Sigmoid colon (tissue), 7 donors: ENCODE measurements around the gene SETD7. TPM values are rescaled to one million over a fixed set of nuclear protein-coding genes. Genes with fewer than 3 reads are reported as not detected.

Experiments
- DNase-seq: peaks from one replicate; pipeline ENCODE4 v3.0.0-alpha.2; 2019
- H3K27ac ChIP-seq, 4 donors: fragments of 200-600 bp; sonication (generic); one replicate each; pipeline ENCODE4 v1.5.1; 2016 to 2019; ENCODE audit warnings: mild to moderate bottlenecking in 1 of 4
- H3K27me3 ChIP-seq, 3 donors: fragments of 200-600 bp; sonication (generic); one replicate each; pipeline ENCODE4 v1.5.1; 2019; ENCODE audit warnings: mild to moderate bottlenecking in 1 of 3
- H3K36me3 ChIP-seq, 4 donors: fragments of 200-600 bp; sonication (generic); one replicate each; pipeline ENCODE4 v1.5.1; 2016 to 2019
- H3K4me1 ChIP-seq, 4 donors: fragments of 200-600 bp; sonication (generic); one replicate each; pipeline ENCODE4 v1.5.1; 2017 to 2019
- H3K4me3 ChIP-seq, 4 donors: fragments of 200-600 bp; sonication (generic); one replicate each; pipeline ENCODE4 v1.5.1; 2017 to 2019; ENCODE audit warnings: mild to moderate bottlenecking in 2 of 4, moderate library complexity in 1 of 4
- H3K9me3 ChIP-seq, 4 donors: fragments of 200-600 bp in 3 of 4; sonication (generic) in 3 of 4; one replicate each; pipeline versions ENCODE4 v1.5.1 to v1.6.1; 2013 to 2019
- CTCF ChIP-seq, 4 experiments: fragments of 450-650 bp in 3 of 4; fragments of 200-600 bp in 1 of 4; IDR thresholded peaks; one replicate each; pipeline ENCODE4 v1.5.1; 2016 to 2019; ENCODE audit warnings: antibody characterized with exemption in 4 of 4, mild to moderate bottlenecking in 3 of 4, moderate library complexity in 2 of 4
- EP300 ChIP-seq, 4 donors: sonication (generic); formaldehyde crosslinking; IDR thresholded peaks; one replicate each; pipeline ENCODE4 v1.6.1; 2017; ENCODE audit warnings: antibody characterized with exemption in 4 of 4
- POLR2A ChIP-seq, 2 donors: fragments of 450-650 bp; IDR thresholded peaks; one replicate each; pipeline ENCODE4 v1.6.1; 2016; ENCODE audit warnings: antibody characterized with exemption in 2 of 2, mild to moderate bottlenecking in 2 of 2, moderate library complexity in 2 of 2
- POLR2AphosphoS5 ChIP-seq, 4 donors: sonication (generic); formaldehyde crosslinking; IDR thresholded peaks; one replicate each; pipeline ENCODE4 v1.6.1; 2017; ENCODE audit warnings: antibody characterized with exemption in 4 of 4
- WGBS, 2 donors: extraction: QIAGEN DNeasy Blood & Tissue Kit; methylation state at CpG; one replicate each; pipeline ENCODE4 v1.1.7; 2013; 5-methylcytosine and 5-hydroxymethylcytosine counted together
- intact Hi-C: fragments of 100-400 bp; cut with DNase I; formaldehyde crosslinking; loops from one replicate; pipeline ENCODE4 v1.15.1; 2023
- polyA plus RNA-seq, 3 donors: library from polyadenylated mRNA; stranded (reverse); fragments of 200-250 nt; gene quantifications; one replicate each; pipeline ENCODE4 v1.2.3, GENCODE V29; 2013
- total RNA-seq, 4 donors: library from RNA; depleted of rRNA; stranded (reverse); fragments of >200 nt; gene quantifications; one replicate each; pipeline ENCODE4 v1.1.0, GENCODE V29; 2016
- donor health status: healthy with polysubstance abuse.
- donor health status: Bipolar disorder and iron deficiency.
- donor health status: healthy.

The SETD7 gene
- total and polyA plus RNA-seq, 7 donors: 7.9 to 102 (median 79.2) TPM

DNA sequence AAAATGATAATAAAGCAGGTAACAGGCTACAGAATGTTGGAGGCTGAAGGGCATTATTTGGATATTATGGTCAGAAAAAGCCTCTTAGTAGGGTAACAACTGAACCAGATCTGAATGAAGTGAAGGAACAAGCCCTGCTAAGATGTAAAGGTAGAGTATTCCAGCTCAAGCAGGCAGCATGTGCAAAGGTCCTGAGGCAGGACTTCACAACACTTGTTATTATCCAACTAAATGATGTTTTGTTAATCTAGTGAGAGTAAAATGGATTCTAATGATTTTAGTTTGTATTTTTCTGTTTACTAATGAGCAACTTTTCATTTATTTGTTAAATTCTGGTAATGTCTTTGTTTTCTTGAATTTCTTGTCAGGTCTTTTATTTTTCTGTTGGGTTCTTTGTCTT lies 66.4 kb downstream of the SETD7 start:
- no peak for TF ChIP-seq CTCF (IDR thresholded peaks at IDR 0.05)
- no peak for TF ChIP-seq EP300 (IDR thresholded peaks at IDR 0.05)
- no peak for TF ChIP-seq POLR2A (IDR thresholded peaks at IDR 0.05)
- no peak for TF ChIP-seq POLR2AphosphoS5 (IDR thresholded peaks at IDR 0.05)

GRCh38 chr4:139488442-139488841 lies 67.6 kb downstream of the SETD7 start:
- no peaks in the 10 kb centered on the region for H3K36me3 ChIP-seq
- intact Hi-C loops: no loop called here
- no peak overlapping the region for H3K27ac ChIP-seq
- no peak overlapping the region for H3K4me3 ChIP-seq
- peaks cover 0 to 10% (median 3%) of the 10 kb centered on the region in 4 donors for H3K4me1 ChIP-seq
- DNase-seq: no peak
- no peaks in the 10 kb centered on the region for H3K9me3 ChIP-seq
- no peak for TF ChIP-seq POLR2A (IDR thresholded peaks at IDR 0.05)
- TF ChIP-seq CTCF (IDR thresholded peaks at IDR 0.05): no peak
- no peak for TF ChIP-seq EP300 (IDR thresholded peaks at IDR 0.05)
- TF ChIP-seq POLR2AphosphoS5 (IDR thresholded peaks at IDR 0.05): no peak
- 91 to 94% methylated on average over 3 of the region's 3 CpGs for WGBS, 2 donors
- no peaks in the 10 kb centered on the region for H3K27me3 ChIP-seq

More for the DNA sequence above, 66.4 kb downstream of the SETD7 start:
- DNase-seq: no peak
- no peaks in the 10 kb centered on the region for H3K9me3 ChIP-seq
- H3K27ac ChIP-seq: no peak overlapping the region
- no peaks in the 10 kb centered on the region for H3K36me3 ChIP-seq
- no peak overlapping the region for H3K4me3 ChIP-seq
- intact Hi-C loops: no loop called here
- H3K27me3 ChIP-seq: no peaks in the 10 kb centered on the region
- peaks cover 0 to 10% (median 3%) of the 10 kb centered on the region in 4 donors for H3K4me1 ChIP-seq

DNA sequence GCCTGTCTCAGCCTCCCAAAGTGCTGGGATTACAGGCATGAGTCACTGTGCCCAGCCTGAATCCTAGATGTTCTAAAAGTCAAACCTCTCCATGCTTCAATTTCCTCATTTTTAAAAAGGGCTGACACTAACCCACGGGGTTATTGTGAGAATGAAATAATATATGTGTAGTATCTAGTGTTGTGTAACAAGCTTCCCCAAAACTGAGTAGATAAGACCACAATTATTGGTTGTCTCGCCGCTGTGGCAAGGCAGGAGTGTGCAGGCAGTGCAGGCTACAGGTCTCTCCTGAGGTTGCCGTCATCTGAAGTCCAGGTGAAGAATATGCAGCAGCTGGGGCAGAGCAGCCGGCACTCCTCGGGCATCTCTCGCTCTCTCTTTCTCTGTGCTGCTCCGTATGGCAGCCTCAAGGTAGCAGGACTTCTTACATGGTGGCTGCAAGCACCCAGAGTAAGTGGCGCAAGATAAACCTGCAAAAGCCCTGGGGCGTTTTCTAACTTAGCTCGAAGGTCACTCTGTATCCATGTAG lies 71.2 kb downstream of the SETD7 start:
- WGBS, 2 donors: 66 to 78% methylated on average over 11 of the region's 11 CpGs
- intact Hi-C loops: no loop called here
- Histone ChIP-seq H3K4me3 (no peak overlapping the region), H3K4me1 (peaks cover 0 to 10% (median 3%) of the 10 kb centered on the region in 4 donors), H3K27ac (no peak overlapping the region), H3K9me3 (no peaks in the 10 kb centered on the region), H3K27me3 (no peaks in the 10 kb centered on the region), H3K36me3 (no peaks in the 10 kb centered on the region)
- no peak for TF ChIP-seq CTCF (IDR thresholded peaks at IDR 0.05)
- no peak for TF ChIP-seq POLR2AphosphoS5 (IDR thresholded peaks at IDR 0.05)
- no peak for TF ChIP-seq EP300 (IDR thresholded peaks at IDR 0.05)
- TF ChIP-seq POLR2A (IDR thresholded peaks at IDR 0.05): no peak
- no peak for DNase-seq

- Histone ChIP-seq H3K27me3 (no peaks in the 10 kb centered on the region), H3K4me3 (no peak overlapping the region)
- intact Hi-C loops: no loop called here
These were observed 73.0 kb downstream of the SETD7 start for GRCh38 chr4:139483000-139483399.

More at GRCh38 chr4:139483000-139483399, 73.0 kb downstream of the SETD7 start:
- 96 to 97% methylated on average over 3 of the region's 3 CpGs for WGBS, 2 donors
- Histone ChIP-seq H3K4me1 (peaks cover 0 to 10% (median 3%) of the 10 kb centered on the region in 4 donors), H3K36me3 (no peaks in the 10 kb centered on the region), H3K9me3 (no peaks in the 10 kb centered on the region), H3K27ac (no peak overlapping the region)
- no peak for DNase-seq
- TF ChIP-seq EP300 (IDR thresholded peaks at IDR 0.05) (no peak), CTCF (IDR thresholded peaks at IDR 0.05) (no peak), POLR2A (IDR thresholded peaks at IDR 0.05) (no peak), POLR2AphosphoS5 (IDR thresholded peaks at IDR 0.05) (no peak)
